Coronary artery (tissue), 2 donors: ENCODE results near the gene P2RY12.

Source experiments
- DNase-seq: peaks from one replicate; pipeline ENCODE4 v3.0.0-alpha.2; 2017; ENCODE audit warnings: low spot score
- H3K27ac ChIP-seq, 2 donors: fragments of 200-600 bp; sonication (generic); one replicate each; pipeline ENCODE4 v1.5.1; 2016 to 2019
- H3K4me3 ChIP-seq: fragments of 200-600 bp; sonication (generic); 2 replicates; pipeline ENCODE4 v1.5.1; 2016; ENCODE audit warnings: mild to moderate bottlenecking, moderate library complexity
- CTCF ChIP-seq: fragments of 200-600 bp; sonication (generic); IDR thresholded peaks from one replicate; pipeline ENCODE4 v1.5.1; 2019; ENCODE audit warnings: antibody characterized with exemption

The P2RY12 gene

DNA sequence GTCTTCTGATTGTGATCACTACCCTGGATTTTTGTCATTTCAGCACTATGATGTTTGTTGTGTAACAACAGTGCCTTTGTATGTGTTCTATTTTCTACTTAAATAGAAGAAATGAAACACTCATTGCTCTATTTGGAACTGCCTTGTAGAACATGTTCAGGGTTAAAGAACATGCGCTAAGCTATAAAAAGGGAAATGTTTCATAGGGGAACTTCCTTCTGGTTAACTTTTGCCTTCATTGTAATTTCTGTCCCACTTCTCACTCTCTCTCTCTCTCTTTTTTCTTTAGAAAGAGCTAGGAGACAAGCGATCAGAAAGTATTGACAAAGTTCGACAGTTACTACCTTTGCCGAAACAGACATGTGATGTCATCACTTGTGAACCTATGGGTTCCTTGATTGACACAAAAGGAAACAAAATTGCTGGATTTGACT, at the start of gene P2RY12:
Gene P2RY12, minus strand, starts transcription at position 13 of the 434 bp plus-strand sequence. CDS start 45,908 bp downstream, outside the sequence.
- no peak for TF ChIP-seq CTCF
- Histone ChIP-seq H3K27ac (peak within 1 kb of the TSS in 1 of 2 donors; percentile 2), H3K4me3 (peak within 1 kb of the TSS; percentile 53)
- no peak for DNase-seq

- Histone ChIP-seq H3K4me3 (no peak overlapping the region), H3K27ac (no peak overlapping the region)
- no peak for DNase-seq
- no peak for TF ChIP-seq CTCF
Measured at GRCh38 chr3:151432616-151433372, 48.2 kb upstream of the P2RY12 start.

DNA sequence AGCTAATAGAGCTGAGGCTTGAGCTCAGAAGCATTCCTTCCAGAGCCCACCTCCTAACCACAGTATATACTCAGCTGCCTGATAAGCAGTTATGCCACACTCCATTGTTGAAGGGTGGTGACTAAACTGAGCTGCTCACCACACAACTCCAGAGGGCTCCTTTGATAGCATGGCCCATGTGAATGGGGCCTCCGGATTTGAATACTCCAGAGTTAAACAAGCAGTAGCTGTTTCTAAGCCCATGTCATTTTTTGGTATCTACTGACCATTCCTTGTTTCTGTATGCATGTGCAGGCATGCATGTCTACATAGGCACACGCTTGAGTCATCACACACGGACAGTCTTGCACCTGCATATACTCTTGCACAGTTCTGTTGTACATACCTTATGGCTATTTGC, 47.4 kb upstream of the P2RY12 start:
- no peak overlapping the region for H3K4me3 ChIP-seq
- H3K27ac ChIP-seq, result no peak overlapping the region
- no peak for DNase-seq
- no peak for TF ChIP-seq CTCF

- no peak overlapping the region for H3K27ac ChIP-seq
- DNase-seq, result no peak
- no peak for TF ChIP-seq CTCF
- no peak overlapping the region for H3K4me3 ChIP-seq
Measured at GRCh38 chr3:151430821-151431484, 46.4 kb upstream of the P2RY12 start.

DNA sequence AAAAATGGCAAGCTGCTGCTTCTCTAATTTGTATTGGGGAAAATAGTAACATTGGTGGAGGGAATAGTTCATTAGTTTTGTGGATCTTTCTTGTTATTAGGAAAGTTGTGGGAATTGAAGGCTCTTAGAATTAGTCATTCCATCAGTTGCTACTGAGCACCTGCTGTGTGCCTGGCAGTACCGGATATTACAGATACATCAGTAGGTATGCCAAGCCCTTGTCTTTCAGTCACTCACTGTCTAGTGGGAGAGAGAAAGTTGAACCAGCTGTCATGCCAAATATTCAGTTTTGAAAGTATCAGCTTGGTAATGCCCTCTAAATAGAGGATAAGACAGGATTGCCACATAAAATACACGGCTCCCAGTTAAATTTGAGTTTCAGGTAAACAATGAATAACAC, 43.8 kb upstream of the P2RY12 start:
- no peak for DNase-seq
- H3K27ac ChIP-seq, result no peak overlapping the region

GRCh38 chr3:151426341-151426657, 41.7 kb upstream of the P2RY12 start:
- no peak overlapping the region for H3K4me3 ChIP-seq
- no peak for DNase-seq
- TF ChIP-seq CTCF, result no peak
- H3K27ac ChIP-seq, result no peak overlapping the region

More for the DNA sequence above, 43.8 kb upstream of the P2RY12 start:
- H3K4me3 ChIP-seq, result no peak overlapping the region
- no peak for TF ChIP-seq CTCF
